HPDE6-E6E7 (cell line): ENCODE data around the gene DNAJC30.

Source experiments
- DNase-seq: peaks from one replicate; pipeline ENCODE4 v3.0.0; 2011; ENCODE audit warnings: missing footprints; ENCODE audit errors: extremely low spot score

DNAJC30 gene

GRCh38 chr7:73649576-73649975 lies 33.7 kb downstream of the DNAJC30 start:
- no peak for DNase-seq

DNA sequence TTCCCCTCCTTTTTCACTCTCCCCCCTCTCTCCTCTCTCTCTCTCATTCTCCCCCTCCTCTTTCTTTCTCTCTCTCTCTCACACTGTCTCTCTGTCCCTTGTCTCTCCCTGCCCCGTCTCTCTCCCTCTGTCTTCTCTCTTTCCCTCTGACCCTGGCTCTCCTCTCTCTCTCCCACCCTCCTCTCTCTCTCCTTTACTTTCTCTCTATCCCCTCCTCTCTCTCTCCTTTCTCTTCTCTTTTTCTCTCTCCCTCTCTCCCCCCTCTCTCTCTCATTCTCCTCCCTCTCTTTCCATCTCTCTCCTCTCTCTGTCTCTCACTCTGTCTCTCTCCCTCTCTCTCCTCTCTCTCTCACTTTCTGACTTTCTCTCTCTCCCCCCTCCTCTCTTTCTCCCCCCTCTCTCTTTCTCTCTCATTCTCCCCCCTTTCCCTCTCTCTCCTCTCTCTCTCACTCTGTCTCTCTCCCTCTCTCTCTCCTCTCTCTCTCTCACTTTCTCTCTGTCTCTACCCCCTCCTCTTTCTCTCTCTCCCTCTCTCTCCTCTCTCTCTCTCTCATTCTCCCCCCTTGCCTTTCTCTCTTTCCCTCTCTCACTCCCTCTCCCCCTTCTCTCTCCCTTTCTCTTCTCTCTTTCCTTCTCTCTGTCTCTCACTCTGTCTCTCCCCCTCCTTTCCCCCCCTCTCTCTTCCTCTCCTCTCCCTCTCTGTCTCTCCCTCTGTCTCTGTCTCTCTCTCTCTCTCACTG lies 34.5 kb downstream of the DNAJC30 start:
- no peak for DNase-seq

DNA sequence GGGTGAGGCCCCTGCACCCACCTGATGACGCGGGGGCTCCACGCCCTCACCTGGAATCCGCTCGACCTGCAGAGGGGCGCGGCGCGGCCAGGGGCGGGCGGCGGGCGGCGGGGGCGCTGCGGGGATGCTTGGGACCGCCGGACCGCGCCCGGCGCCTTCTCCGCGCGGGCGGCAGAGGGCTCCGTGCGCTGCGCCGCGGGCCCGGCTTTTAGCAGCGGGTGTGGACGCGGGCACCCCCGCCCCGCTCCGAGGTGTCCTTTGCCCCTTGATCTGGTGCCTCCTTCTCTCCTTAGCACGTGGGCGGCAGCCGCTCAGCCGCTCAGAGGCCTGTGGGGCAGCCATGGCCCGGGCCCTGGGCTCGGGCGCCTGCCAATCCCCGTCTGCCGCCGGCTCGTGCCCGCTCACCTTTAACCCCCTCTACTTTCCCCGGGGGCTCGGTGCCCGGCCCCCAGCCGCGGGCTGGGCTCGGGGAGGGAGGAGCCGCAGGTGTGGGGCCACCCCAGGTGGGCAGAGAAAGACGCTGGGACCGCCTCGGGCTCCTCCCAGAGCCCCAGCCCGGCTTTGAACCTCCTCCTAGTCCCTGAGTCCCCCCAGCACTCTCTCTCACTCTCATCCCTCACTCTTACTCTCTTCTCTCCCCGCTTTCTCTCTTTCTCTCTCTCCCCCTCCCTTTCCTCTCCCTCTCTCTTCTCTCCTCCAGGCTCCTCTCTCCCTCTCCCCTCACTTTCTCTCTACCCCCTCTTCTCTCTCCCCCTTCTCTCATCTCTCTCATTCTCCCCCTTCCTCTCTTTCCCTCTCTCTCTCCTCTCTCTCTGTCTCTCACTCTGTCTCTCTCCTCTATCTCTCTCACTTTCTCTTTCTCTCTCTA lies 35.3 kb downstream of the DNAJC30 start:
- DNase-seq, result no peak

GRCh38 chr7:73646785-73647724 lies 36.2 kb downstream of the DNAJC30 start:
- DNase-seq, result no peak

DNA sequence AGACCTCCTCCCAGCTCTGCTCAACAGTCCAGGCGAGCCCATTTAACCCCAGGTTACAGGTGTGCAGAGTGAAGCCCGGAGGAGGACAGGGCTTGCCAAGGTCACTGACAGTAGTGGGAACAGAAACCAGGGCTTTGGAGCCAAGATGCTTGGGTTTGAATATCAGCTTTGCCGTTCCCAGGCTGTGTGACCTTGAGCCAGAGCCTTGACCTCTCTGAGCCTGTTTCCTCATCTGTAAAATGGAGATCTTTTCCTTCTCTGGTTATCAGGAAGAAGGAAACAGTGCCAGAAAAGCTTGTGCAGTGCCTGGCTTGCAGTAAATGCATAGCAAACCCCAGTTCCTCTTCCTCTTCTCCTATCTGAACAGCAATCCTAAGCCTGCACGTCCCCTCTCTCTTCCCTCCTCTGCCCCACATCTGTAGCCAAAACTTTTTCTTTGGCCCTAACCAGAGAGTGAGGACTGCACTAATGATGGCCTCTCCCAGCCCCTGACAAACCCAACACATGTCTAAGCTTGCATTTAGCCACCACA lies 37.5 kb downstream of the DNAJC30 start:
- no peak for DNase-seq

- DNase-seq, result no peak
Measured at GRCh38 chr7:73644688-73645286, 38.5 kb downstream of the DNAJC30 start.

DNA sequence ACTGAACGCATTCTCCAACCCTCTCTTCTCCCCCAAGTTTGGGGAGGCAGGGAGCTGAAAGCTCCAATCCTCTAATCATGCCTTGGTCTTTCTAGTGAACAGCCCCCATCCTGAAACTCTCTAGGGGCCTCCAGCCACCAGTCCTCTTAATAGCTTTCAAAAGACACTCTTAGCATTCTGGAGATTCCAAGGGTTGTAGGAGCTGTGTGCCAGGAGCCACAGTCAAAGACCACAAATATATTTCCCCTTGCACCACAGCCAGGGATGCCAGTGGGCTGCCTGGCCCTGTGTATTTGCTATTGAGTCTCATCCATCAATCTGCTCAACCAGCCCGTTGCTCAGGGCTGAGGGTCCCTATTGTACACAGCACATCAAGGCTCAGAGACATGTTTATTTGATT lies 40.4 kb downstream of the DNAJC30 start:
- DNase-seq, result no peak

DNA sequence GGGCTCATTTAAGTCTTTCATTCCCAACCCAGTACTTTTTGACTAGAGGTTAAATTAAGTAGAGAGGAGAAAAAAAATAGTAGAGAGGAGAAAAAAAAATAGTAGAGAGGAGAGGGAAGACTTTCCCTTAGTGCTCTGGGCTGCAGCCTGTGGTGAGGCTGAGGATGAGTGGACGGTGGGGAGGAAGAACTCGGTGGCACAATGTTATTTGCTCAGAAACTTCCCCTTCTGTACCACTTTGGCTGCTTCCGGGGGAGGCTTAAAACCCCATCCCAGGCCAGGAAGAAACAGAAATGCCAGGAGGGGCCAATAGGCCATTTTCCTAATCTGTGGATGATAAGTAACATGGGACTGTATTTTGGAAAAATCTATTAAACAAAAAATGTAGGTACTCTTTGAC lies 44.3 kb downstream of the DNAJC30 start:
- no peak for DNase-seq

- DNase-seq, result no peak
Measured at GRCh38 chr7:73635428-73636200, 47.6 kb downstream of the DNAJC30 start.

DNA sequence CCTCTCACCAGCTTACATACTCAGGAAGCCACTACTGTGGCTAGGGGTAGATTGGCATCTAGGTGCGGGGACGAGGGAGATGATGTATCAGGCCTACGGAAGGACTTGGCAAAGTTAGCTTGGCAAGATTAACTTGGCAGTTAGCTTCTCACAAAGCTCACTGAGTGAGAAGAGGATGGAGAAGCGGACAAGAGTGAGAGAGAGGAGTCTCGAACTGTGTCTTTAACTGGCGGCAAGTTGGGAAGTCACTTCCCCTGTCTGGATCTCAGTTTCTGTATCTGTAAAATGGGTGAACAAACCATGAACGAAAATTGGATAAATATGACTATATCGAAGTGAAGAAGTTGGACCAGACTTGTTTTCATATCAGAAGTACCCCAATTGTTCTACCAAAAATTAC lies 49.4 kb downstream of the DNAJC30 start:
- DNase-seq, result no peak

GRCh38 chr7:73633323-73633722 lies 49.9 kb downstream of the DNAJC30 start:
- no peak for DNase-seq

DNA sequence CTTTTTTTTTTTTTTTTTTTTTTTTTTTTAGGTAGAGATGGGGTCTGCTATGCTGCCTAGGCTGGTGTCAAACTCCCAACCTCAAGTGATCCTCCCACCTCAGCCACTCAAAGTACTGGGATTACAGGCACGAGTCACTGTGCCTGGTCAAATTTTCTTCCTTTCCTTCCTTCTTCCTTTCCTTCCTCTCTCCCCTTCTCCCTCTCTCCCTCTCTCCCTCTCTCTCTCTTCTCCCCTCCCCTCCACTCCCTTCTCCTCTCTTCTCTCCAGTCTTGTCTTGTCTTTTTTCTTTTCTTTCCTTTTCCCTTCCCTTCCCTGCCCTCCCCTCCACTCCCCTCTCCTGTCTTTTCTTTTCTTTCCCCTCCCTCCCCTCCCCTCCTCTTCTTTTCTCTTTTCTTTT lies 51.7 kb downstream of the DNAJC30 start:
- DNase-seq, result no peak
